B cell (primary cell): Measurements from ENCODE around the gene PHLDA3.

ENCODE experiments used
- CTCF ChIP-seq: fragments of 200-600 bp; IDR thresholded peaks from one replicate; pipeline ENCODE4 v1.8.0; 2022; ENCODE audit warnings: antibody characterized with exemption, mild to moderate bottlenecking
- EZH2 ChIP-seq: IDR thresholded peaks from 2 replicates; pipeline ENCODE4 v1.6.1; 2012; ENCODE audit warnings: borderline replicate concordance, low read depth, mild to moderate bottlenecking, moderate library complexity, low read length; ENCODE audit not compliant: insufficient read depth, poor library complexity, severe bottlenecking

DNA sequence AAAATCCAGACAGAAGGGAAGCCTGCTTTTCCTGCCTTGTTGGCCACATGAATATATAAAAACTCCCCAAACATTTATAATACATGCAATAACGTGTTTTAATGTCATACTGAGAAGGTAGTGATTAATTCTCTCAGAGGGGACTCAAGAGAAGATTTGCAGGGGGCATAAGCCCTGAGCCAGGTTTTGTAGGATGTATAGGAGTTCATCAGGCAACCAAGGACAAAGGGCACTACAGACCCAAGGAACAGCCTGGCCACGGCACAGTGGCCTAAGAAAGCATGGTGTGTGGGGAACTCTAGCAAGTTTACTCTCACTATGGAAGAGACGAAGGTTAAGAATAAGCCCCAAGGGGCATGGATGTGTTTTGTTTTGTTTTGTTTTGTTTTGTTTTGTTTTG, 32.0 kb downstream of the PHLDA3 start:
- no peak for TF ChIP-seq CTCF
- TF ChIP-seq EZH2 = no peak
